ENCODE results near the gene UHRF1.
"Not testable (repeated sequence)": the region's sequence is repeated elsewhere in the genome, so short reads cannot be mapped to it uniquely, and the experiment has no call there.

Gene UHRF1

GRCh38 chr19:4896372-4896771, 12.9 kb upstream of the UHRF1 start:
- no peak for TF ChIP-seq CTCF (IDR thresholded peaks at IDR 0.05; ENCODE audit: insufficient read depth, low read length, poor library complexity, severe bottlenecking)
- Histone ChIP-seq H3K27me3 (replicated peaks; ENCODE audit: control insufficient read depth, insufficient read depth, low read length) (no peaks in the 10 kb centered on the region), H3K4me3 (replicated peaks; ENCODE audit: low read depth, low read length) (no peak overlapping the region), H3K36me3 (ENCODE audit: control insufficient read depth, insufficient read depth, low read length) (no peaks in the 10 kb centered on the region)
- DNase-seq (ENCODE audit: extremely low read depth, insufficient read length), result no peak

- TF ChIP-seq CTCF (IDR thresholded peaks at IDR 0.05; ENCODE audit: insufficient read depth, low read length, poor library complexity, severe bottlenecking), result no peak
- H3K27me3 ChIP-seq (replicated peaks; ENCODE audit: control insufficient read depth, insufficient read depth, low read length), result no peaks in the 10 kb centered on the region
- DNase-seq (ENCODE audit: extremely low read depth, insufficient read length), result no peak
- H3K4me3 ChIP-seq (replicated peaks; ENCODE audit: low read depth, low read length), result no peak overlapping the region
- no peaks in the 10 kb centered on the region for H3K36me3 ChIP-seq (ENCODE audit: control insufficient read depth, insufficient read depth, low read length)
These were observed 12.2 kb upstream of the UHRF1 start for GRCh38 chr19:4897146-4897545.

GRCh38 chr19:4900879-4901278, 8.4 kb upstream of the UHRF1 start:
- H3K27me3 ChIP-seq (replicated peaks; ENCODE audit: control insufficient read depth, insufficient read depth, low read length); DNase-seq (ENCODE audit: extremely low read depth, insufficient read length); H3K36me3 ChIP-seq (ENCODE audit: control insufficient read depth, insufficient read depth, low read length); H3K4me3 ChIP-seq (replicated peaks; ENCODE audit: low read depth, low read length): not testable (repeated sequence)

- Histone ChIP-seq H3K27me3 (replicated peaks; ENCODE audit: control insufficient read depth, insufficient read depth, low read length) (no peaks in the 10 kb centered on the region), H3K4me3 (replicated peaks; ENCODE audit: low read depth, low read length) (no peak within 1 kb of the TSS), H3K36me3 (ENCODE audit: control insufficient read depth, insufficient read depth, low read length) (no peaks in the 10 kb centered on the region)
- TF ChIP-seq CTCF (IDR thresholded peaks at IDR 0.05; ENCODE audit: insufficient read depth, low read length, poor library complexity, severe bottlenecking), result no peak
- no peak for DNase-seq (ENCODE audit: extremely low read depth, insufficient read length)
These were observed 6.5 kb upstream of the UHRF1 start, which contains the start of gene ARRDC5 for GRCh38 chr19:4902796-4903195. Gene ARRDC5 (minus strand): TSS chr19:4902896. CDS start chr19:4902825, 71 bp downstream.

- H3K4me3 ChIP-seq (replicated peaks; ENCODE audit: low read depth, low read length), result no peak overlapping the region
- no peaks in the 10 kb centered on the region for H3K27me3 ChIP-seq (replicated peaks; ENCODE audit: control insufficient read depth, insufficient read depth, low read length)
- TF ChIP-seq CTCF (IDR thresholded peaks at IDR 0.05; ENCODE audit: insufficient read depth, low read length, poor library complexity, severe bottlenecking), result no peak
- no peak for DNase-seq (ENCODE audit: extremely low read depth, insufficient read length)
- no peaks in the 10 kb centered on the region for H3K36me3 ChIP-seq (ENCODE audit: control insufficient read depth, insufficient read depth, low read length)
These were observed 4.8 kb upstream of the UHRF1 start for GRCh38 chr19:4904481-4904880.

- Histone ChIP-seq H3K27me3 (replicated peaks; ENCODE audit: control insufficient read depth, insufficient read depth, low read length) (no peaks in the 10 kb centered on the region), H3K4me3 (replicated peaks; ENCODE audit: low read depth, low read length) (no peak overlapping the region), H3K36me3 (ENCODE audit: control insufficient read depth, insufficient read depth, low read length) (no peaks in the 10 kb centered on the region)
- TF ChIP-seq CTCF (IDR thresholded peaks at IDR 0.05; ENCODE audit: insufficient read depth, low read length, poor library complexity, severe bottlenecking), result no peak
- DNase-seq (ENCODE audit: extremely low read depth, insufficient read length), result no peak
These were observed 2.3 kb upstream of the UHRF1 start for GRCh38 chr19:4906963-4907362.
